Caco-2 (cell line): ENCODE measurements around the gene MGMT. TPM values are rescaled to one million over a fixed set of nuclear protein-coding genes. Genes with fewer than 3 reads are reported as not detected.

Experiments used
- BruUV-seq: library from RNA; stranded (reverse); fragments of 400-500 nt; replicated peaks from 2 replicates; lab custom pipeline; 2021; lab: Mats Ljungman, UMichigan
- CTCF ChIA-PET: fragments of 300-600 bp; sonication (Branson Sonifier 250); formaldehyde crosslinking; loops from one replicate; lab custom pipeline; 2022; ENCODE audit warnings: antibody characterized with exemption; lab: Charles Lee
- POLR2A ChIA-PET: fragments of 300-600 bp; sonication (Branson Sonifier 250); formaldehyde crosslinking; loops from one replicate; lab custom pipeline; 2022; ENCODE audit warnings: antibody characterized with exemption; lab: Charles Lee
- DNase-seq, 2 experiments: peaks; one replicate each; pipeline versions ENCODE4 v3.0.0 to v3.0.0-alpha.2; 2020 to 2022
- H3K27me3 ChIP-seq: replicated peaks from 2 replicates; pipeline ENCODE4 v1.6.0; 2011; ENCODE audit warnings: low read length; ENCODE audit not compliant: control insufficient read depth, insufficient read depth
- H3K36me3 ChIP-seq: 2 replicates; pipeline ENCODE4 v1.5.1; 2011; ENCODE audit warnings: low read length; ENCODE audit not compliant: control insufficient read depth, insufficient read depth
- H3K4me1 ChIP-seq: fragments of 250-450 bp; sonication (Bioruptor Pico); 2 replicates; pipeline ENCODE4 v1.5.1; 2020; ENCODE audit warnings: mild to moderate bottlenecking
- H3K4me3 ChIP-seq: 2 replicates; pipeline ENCODE4 v1.5.1; 2011; ENCODE audit warnings: low read depth, mild to moderate bottlenecking, control low read depth, low read length
- H3K9me3 ChIP-seq: fragments of 250-450 bp; sonication (Bioruptor Pico); 2 replicates; pipeline ENCODE4 v1.5.1; 2020; ENCODE audit warnings: mild to moderate bottlenecking, moderate library complexity
- H3K27ac Mint-ChIP-seq: one replicate; pipeline ENCODE4 v1.8.0; 2022; ENCODE audit warnings: mixed read lengths; ENCODE audit not compliant: unreplicated experiment
- H3K27me3 Mint-ChIP-seq: one replicate; pipeline ENCODE4 v1.8.0; 2022; ENCODE audit warnings: mixed read lengths; ENCODE audit not compliant: insufficient read depth, unreplicated experiment
- H3K36me3 Mint-ChIP-seq: one replicate; pipeline ENCODE4 v1.8.0; 2022; ENCODE audit warnings: mild to moderate bottlenecking, mixed read lengths; ENCODE audit not compliant: insufficient read depth, unreplicated experiment
- H3K4me1 Mint-ChIP-seq: one replicate; pipeline ENCODE4 v1.8.0; 2022; ENCODE audit warnings: low read depth, mixed read lengths; ENCODE audit not compliant: unreplicated experiment
- H3K4me3 Mint-ChIP-seq: one replicate; pipeline ENCODE4 v1.8.0; 2022; ENCODE audit warnings: mild to moderate bottlenecking, moderate library complexity, mixed read lengths; ENCODE audit not compliant: unreplicated experiment
- H3K9me3 Mint-ChIP-seq: one replicate; pipeline ENCODE4 v1.8.0; 2022; ENCODE audit warnings: mixed read lengths; ENCODE audit not compliant: unreplicated experiment
- intact Hi-C: fragments of 100-400 bp; cut with micrococcal nuclease; formaldehyde crosslinking; loops from one replicate; pipeline ENCODE4 v1.10.0; 2022; ENCODE audit not compliant: unreplicated experiment
- total RNA-seq: library from RNA; stranded (reverse); gene quantifications from 2 replicates; pipeline ENCODE4 v1.2.3, GENCODE V29; 2022
- TF ChIP-seq, protein P1 (sequence below), 2 experiments: fragments of 200-600 bp in 1 of 2; IDR thresholded peaks; 1 replicate in 1 of 2; 2 replicates in 1 of 2; pipeline versions ENCODE4 v1.5.1 to v1.8.0; 2011 to 2022; ENCODE audit warnings: antibody characterized with exemption in 1 of 2, control low read depth in 1 of 2, inconsistent platforms in 1 of 2, low read depth in 1 of 2, low read length in 1 of 2, mild to moderate bottlenecking in 1 of 2, moderate library complexity in 1 of 2; ENCODE audit not compliant: insufficient read depth in 1 of 2, severe bottlenecking in 1 of 2, unreplicated experiment in 1 of 2

Gene MGMT
- total RNA-seq, 1 experiment from 2014 or later = 57.0 TPM

- H3K9me3 ChIP-seq = no peaks in the 10 kb centered on the region
- Mint-ChIP-seq H3K9me3 (no peaks in the 10 kb centered on the region), H3K4me3 (no peak overlapping the region), H3K36me3 (no peaks in the 10 kb centered on the region), H3K27ac (no peak overlapping the region), H3K4me1 (peaks cover 11% of the 10 kb centered on the region), H3K27me3 (no peaks in the 10 kb centered on the region)
- no TSS peak for BruUV-seq
- intact Hi-C loops = no loop called here
- DNase-seq = no peak
- H3K4me3 ChIP-seq = no peak overlapping the region
- ChIA-PET POLR2A (no interaction called here), CTCF (no interaction called here)
- no peaks in the 10 kb centered on the region for H3K27me3 ChIP-seq
- peaks cover 5% of the 10 kb centered on the region; the same call in 1 of the 2 replicates for H3K4me1 ChIP-seq
- TF ChIP-seq, protein P1, sequence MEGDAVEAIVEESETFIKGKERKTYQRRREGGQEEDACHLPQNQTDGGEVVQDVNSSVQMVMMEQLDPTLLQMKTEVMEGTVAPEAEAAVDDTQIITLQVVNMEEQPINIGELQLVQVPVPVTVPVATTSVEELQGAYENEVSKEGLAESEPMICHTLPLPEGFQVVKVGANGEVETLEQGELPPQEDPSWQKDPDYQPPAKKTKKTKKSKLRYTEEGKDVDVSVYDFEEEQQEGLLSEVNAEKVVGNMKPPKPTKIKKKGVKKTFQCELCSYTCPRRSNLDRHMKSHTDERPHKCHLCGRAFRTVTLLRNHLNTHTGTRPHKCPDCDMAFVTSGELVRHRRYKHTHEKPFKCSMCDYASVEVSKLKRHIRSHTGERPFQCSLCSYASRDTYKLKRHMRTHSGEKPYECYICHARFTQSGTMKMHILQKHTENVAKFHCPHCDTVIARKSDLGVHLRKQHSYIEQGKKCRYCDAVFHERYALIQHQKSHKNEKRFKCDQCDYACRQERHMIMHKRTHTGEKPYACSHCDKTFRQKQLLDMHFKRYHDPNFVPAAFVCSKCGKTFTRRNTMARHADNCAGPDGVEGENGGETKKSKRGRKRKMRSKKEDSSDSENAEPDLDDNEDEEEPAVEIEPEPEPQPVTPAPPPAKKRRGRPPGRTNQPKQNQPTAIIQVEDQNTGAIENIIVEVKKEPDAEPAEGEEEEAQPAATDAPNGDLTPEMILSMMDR (IDR thresholded peaks at IDR 0.05; ENCODE audit: insufficient read depth in 1 of 2, low read depth in 1 of 2, low read length in 1 of 2, severe bottlenecking in 1 of 2, unreplicated experiment in 1 of 2) = no peak
- no peaks in the 10 kb centered on the region for H3K36me3 ChIP-seq
These were observed 20.9 kb upstream of the MGMT start for GRCh38 chr10:129446183-129446581.

DNA sequence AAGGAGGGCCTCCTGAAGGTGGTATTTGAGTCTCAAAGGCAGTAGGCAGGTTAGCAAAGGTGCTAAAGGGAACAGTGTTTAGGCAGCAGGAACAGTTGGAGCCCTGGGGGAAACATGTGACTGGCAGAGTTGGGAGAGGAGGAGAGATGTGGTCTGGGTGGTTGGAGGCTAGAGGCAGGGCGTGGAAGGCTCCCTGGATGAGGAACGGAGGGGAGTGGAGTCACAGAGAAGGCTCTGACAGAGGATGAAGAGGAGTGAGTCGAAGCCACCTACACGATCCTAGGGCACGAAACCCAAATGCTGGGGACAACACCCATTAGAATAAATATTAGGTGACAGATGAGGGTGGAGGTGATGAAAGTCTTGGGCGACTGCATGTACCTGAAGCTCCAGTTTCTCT, 19.6 kb upstream of the MGMT start:
- TF ChIP-seq, protein P1 (IDR thresholded peaks at IDR 0.05; ENCODE audit: insufficient read depth in 1 of 2, low read depth in 1 of 2, low read length in 1 of 2, severe bottlenecking in 1 of 2, unreplicated experiment in 1 of 2) = no peak

DNA sequence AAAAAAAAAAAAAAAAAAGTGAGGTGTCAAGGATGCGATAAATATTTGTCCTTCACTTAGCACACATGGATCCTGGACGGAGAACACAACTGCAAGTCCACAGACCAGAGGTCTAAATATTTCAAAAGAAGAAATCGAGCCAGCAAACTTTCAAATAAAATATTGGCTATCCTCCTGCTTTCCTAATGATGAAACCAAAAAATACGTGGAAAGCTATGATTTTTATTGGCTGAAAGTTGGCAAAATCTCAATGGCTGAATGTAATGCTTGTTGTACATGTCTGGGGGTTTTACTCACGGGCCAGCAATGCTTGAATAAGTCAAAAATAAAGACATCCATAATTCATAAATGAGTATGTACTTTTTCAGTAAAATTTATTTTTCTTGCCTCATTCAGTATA, 19.0 kb upstream of the MGMT start:
- no TSS peak for BruUV-seq
- TF ChIP-seq, protein P1 (IDR thresholded peaks at IDR 0.05; ENCODE audit: insufficient read depth in 1 of 2, low read depth in 1 of 2, low read length in 1 of 2, severe bottlenecking in 1 of 2, unreplicated experiment in 1 of 2) = no peak
- no peaks in the 10 kb centered on the region for H3K4me1 ChIP-seq
- H3K27me3 ChIP-seq = no peaks in the 10 kb centered on the region
- Mint-ChIP-seq H3K36me3 (no peaks in the 10 kb centered on the region), H3K4me3 (no peak overlapping the region), H3K27ac (no peak overlapping the region), H3K9me3 (peaks cover 6% of the 10 kb centered on the region), H3K27me3 (no peaks in the 10 kb centered on the region), H3K4me1 (peaks cover 5% of the 10 kb centered on the region)
- intact Hi-C loops = no loop called here
- ChIA-PET POLR2A (no interaction called here), CTCF (no interaction called here)
- no peak overlapping the region for H3K4me3 ChIP-seq
- H3K9me3 ChIP-seq = no peaks in the 10 kb centered on the region
- no peaks in the 10 kb centered on the region for H3K36me3 ChIP-seq
- no peak for DNase-seq

More for the DNA sequence above, 19.6 kb upstream of the MGMT start:
- intact Hi-C loops = no loop called here
- no peak for DNase-seq
- H3K36me3 Mint-ChIP-seq = no peaks in the 10 kb centered on the region
- no peaks in the 10 kb centered on the region for H3K27me3 Mint-ChIP-seq
- ChIA-PET POLR2A (no interaction called here), CTCF (no interaction called here)
- no TSS peak for BruUV-seq
- Histone ChIP-seq H3K4me3 (no peak overlapping the region), H3K4me1 (no peaks in the 10 kb centered on the region), H3K27me3 (no peaks in the 10 kb centered on the region), H3K9me3 (no peaks in the 10 kb centered on the region), H3K36me3 (no peaks in the 10 kb centered on the region)
- peaks cover 5% of the 10 kb centered on the region for H3K4me1 Mint-ChIP-seq
- H3K4me3 Mint-ChIP-seq = no peak overlapping the region
- no peak overlapping the region for H3K27ac Mint-ChIP-seq
- peaks cover 3% of the 10 kb centered on the region for H3K9me3 Mint-ChIP-seq
